Fibroblast of lung (primary cell): ENCODE data around the gene CRYBG1.
"Not testable (repeated sequence)": the region's sequence is repeated elsewhere in the genome, so short reads cannot be mapped to it uniquely, and the experiment has no call there.

ENCODE experiments used
- CTCF ChIP-seq, 2 donors: IDR thresholded peaks in 1 of 2; conservative IDR thresholded peaks in 1 of 2; 1 replicate in 1 of 2; 2 replicates in 1 of 2; pipeline ENCODE4 v1.5.1; 2011 to 2012; ENCODE audit warnings: low read length in 2 of 2, control low read depth in 1 of 2, inconsistent platforms in 1 of 2, low read depth in 1 of 2, mild to moderate bottlenecking in 1 of 2
- EZH2 ChIP-seq: IDR thresholded peaks from 2 replicates; pipeline ENCODE4 v1.5.1; 2012; ENCODE audit warnings: low read length, control low read depth, mild to moderate bottlenecking; ENCODE audit errors: missing control alignments

- TF ChIP-seq CTCF (conservative IDR thresholded peaks at IDR 0.05 in 1 of 2, IDR thresholded peaks at IDR 0.05 in 1 of 2; ENCODE audit: low read depth in 1 of 2, low read length in 2 of 2); EZH2: not testable (repeated sequence)
Measured at GRCh38 chr6:106588937-106589336, 228.4 kb downstream of the CRYBG1 start.
